GM12865 (cell line): ENCODE results near the gene SMIM13.

ENCODE experiments used
- DNase-seq: peaks from one replicate; pipeline ENCODE4 v3.0.0; 2010; ENCODE audit warnings: low read depth
- H3K4me3 ChIP-seq: 2 replicates; pipeline ENCODE4 v1.5.1; 2011; ENCODE audit warnings: mild to moderate bottlenecking, low read depth, low read length, control low read depth
- TF ChIP-seq, protein P1 (sequence below): IDR thresholded peaks from 2 replicates; pipeline ENCODE4 v1.5.1; 2011; ENCODE audit warnings: low read length, control low read depth, low read depth, inconsistent platforms; ENCODE audit not compliant: insufficient read depth; ENCODE audit errors: missing control alignments

SMIM13 gene

DNA sequence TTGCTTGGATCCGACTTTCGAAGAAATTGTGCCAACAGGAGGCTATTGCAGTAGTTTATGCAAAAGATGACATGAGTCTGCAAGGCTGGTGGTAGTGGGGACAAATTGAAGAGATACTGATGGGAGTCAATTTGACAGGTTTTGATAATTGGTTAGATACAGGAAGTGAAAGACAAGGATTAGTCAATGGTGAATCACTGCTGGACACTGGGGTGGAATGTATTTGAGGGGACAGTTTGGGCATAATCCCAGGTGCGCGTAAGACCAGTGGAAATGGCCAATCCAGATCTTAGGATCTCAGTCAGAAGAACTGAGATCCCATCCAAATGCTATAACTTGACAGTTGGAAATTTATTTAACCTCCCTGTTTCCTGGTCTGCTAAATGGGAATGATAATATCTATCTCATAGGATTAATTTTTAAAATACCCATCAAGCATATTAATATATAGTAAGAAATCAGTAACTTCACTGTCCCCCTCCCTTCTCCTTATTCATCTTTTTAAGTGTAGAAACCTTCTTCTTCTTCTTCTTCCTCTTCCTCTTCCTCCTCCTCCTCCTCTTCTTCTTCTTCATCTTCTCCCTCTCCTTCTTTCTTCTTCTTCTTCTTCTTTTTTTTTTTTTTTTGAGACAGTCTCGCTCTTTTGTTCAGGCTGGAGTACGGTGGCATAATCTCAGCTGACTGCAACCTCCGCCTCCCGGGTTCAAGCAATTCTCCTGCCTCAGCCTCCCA, 48.8 kb downstream of the SMIM13 start:
- TF ChIP-seq, protein P1, sequence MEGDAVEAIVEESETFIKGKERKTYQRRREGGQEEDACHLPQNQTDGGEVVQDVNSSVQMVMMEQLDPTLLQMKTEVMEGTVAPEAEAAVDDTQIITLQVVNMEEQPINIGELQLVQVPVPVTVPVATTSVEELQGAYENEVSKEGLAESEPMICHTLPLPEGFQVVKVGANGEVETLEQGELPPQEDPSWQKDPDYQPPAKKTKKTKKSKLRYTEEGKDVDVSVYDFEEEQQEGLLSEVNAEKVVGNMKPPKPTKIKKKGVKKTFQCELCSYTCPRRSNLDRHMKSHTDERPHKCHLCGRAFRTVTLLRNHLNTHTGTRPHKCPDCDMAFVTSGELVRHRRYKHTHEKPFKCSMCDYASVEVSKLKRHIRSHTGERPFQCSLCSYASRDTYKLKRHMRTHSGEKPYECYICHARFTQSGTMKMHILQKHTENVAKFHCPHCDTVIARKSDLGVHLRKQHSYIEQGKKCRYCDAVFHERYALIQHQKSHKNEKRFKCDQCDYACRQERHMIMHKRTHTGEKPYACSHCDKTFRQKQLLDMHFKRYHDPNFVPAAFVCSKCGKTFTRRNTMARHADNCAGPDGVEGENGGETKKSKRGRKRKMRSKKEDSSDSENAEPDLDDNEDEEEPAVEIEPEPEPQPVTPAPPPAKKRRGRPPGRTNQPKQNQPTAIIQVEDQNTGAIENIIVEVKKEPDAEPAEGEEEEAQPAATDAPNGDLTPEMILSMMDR: no peak
- no peak overlapping the region for H3K4me3 ChIP-seq
- no peak for DNase-seq

DNA sequence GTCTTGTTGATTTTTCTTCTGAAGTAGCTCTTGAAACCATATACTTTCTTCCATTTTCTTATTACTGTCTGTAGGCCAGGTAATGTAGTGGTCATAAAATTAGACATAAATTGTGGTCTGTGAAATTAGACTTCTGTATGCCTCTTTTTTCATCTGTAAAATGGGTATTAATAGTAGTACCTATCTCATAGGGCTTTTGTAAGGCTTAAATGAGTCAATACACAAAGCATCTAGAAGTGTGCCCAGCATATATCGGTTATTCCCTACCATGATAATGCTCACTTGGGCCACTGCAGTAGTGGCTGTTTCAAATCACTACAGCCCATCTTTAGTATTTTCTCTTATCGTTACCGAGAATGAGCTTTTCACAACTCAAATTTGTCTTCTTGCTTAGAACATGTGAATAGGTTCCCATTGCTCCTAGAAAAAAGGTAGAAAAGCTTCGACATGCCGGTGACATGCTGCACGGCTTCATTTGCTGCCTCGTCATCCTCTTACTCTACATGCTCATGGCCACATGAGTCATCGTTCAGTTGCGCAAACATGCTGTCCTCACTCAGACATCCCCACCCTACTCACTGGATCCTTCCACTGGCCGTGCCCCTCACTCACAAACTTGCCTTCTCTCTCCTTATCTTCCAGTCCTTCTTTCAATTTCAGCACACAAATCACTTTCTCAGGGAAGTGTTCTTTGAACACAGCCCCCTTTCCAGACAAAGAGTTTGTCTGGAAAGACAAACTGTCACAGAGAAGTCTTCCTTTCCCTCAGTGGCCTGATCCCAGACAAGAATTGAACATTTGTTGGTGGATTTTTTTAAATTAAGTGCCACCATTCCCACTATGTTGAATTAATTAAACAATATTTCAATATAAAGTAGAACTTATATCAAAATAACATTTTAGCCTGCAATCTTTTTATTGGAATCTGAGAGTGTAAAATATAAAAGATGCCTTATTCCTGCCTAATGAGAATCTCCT, 50.0 kb downstream of the SMIM13 start:
- no peak for DNase-seq
- TF ChIP-seq, protein P1: no peak
- no peak overlapping the region for H3K4me3 ChIP-seq

DNA sequence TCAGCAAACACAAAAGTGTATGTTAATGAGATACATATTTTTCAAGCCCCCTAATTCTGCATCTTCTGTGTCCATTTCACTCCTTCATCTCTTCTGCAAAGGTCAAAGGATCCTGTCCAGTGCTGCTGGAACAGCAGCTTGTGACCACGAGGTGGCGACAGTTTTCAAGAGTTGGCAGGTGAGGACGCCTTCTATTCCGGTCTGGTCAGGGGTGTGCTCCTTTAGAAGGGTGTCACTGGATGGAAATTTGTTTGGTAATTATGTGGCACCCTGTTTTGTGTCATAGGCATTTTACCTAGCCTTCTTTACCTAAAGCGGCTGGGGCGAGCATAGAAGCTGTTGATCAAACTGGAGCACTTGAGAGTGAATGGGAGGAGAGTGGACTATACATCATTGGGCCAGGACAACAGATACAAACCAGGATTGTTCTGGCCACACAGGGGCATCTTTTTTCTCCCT, 50.8 kb downstream of the SMIM13 start:
- TF ChIP-seq, protein P1: peak; percentile 90
- H3K4me3 ChIP-seq: no peak overlapping the region
- DNase-seq: peak; percentile 86

DNA sequence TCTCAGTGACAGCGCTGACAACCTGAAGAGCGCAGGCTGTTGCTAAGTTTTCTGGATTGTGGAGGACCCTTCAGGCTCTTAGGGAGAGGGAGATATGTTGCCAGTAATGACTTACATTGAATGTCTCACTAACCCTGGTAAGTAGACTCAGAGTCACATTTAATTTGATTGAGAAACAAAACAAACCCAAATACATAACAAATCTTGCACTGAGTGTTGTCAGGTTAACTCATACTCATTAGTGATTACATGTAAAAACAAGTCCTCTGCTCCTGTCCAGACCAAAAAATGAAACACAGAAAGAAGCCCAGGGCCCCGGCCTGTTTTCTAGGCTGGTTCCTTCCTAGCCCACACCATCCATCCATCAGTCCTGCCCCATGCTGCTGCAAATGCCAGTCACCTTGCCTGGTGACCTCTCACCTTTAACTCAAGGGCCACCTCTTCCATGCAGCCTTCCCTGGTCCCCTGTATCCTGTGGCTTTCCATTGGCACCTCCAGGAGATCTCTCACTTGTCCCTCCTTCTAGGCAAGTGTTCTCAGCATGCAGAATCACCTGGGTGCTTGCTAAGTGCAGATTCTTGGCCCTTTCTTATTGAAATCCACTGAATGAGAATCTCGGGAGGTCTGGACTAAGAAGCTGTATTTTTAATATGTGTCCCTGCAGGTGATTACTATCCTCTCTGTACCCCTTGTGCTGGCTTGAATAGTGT, 52.6 kb downstream of the SMIM13 start:
- H3K4me3 ChIP-seq: no peak overlapping the region
- DNase-seq: no peak
- TF ChIP-seq, protein P1: no peak

DNA sequence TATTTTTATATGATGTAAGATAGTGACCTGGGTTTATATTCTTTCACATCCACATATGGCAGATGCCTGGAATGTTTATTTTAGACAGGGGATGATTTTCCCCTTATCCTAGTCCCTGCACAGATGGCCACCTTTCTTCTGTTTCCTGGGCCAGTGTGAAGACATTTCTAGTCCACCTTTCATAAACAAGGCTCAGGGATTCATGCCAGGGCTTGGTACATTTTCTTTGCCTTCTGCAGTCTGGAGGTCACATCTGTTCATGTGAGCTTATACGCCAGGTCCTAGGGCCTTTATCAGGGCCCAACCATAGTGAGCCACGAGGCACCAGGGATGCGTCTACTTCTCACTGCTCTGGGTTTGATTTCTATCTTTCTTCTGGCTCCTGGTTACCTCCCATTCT, 55.9 kb downstream of the SMIM13 start:
- H3K4me3 ChIP-seq: no peak overlapping the region
- no peak for DNase-seq
- TF ChIP-seq, protein P1: no peak

DNA sequence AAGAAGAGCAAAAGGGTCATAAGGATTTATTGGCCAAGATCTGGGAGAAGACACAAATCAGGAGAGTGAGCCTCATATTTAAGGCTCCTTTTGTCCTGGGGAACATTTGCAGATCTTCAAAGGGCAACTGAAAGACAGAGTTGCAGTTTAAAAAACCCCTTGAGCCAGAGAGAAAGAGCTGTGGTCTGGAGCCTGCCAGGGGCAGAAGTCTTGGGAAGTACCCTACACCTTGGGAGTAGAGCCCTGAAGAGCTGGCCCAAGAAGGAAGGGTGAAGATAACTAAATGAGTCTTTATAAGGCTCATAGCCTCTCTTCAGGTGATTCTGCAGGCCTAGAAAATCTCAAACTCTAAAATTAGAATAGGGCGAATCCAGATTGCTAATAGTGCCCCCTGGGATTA, 57.9 kb downstream of the SMIM13 start:
- TF ChIP-seq, protein P1: no peak
- no peak overlapping the region for H3K4me3 ChIP-seq
- no peak for DNase-seq
